ENCODE measurements around the gene CRB2.

The CRB2 gene

GRCh38 chr9:123355761-123356431, at the start of gene CRB2:
Gene CRB2, plus strand, starts transcription at chr9:123356197. Its CDS starts 64 bp downstream, at chr9:123356261.
- DNase-seq (ENCODE audit: low read depth): no peak

- no peak for DNase-seq (ENCODE audit: low read depth)
These were observed 46.4 kb upstream of the CRB2 start for GRCh38 chr9:123309611-123310010.

GRCh38 chr9:123310551-123311249, 45.3 kb upstream of the CRB2 start:
- DNase-seq (ENCODE audit: low read depth): no peak

GRCh38 chr9:123311250-123311752, 44.7 kb upstream of the CRB2 start:
- DNase-seq (ENCODE audit: low read depth): no peak

GRCh38 chr9:123312306-123312877, 43.6 kb upstream of the CRB2 start:
- DNase-seq (ENCODE audit: low read depth): no peak

- no peak for DNase-seq (ENCODE audit: low read depth)
These were observed 41.4 kb upstream of the CRB2 start for GRCh38 chr9:123314617-123315016.

- no peak for DNase-seq (ENCODE audit: low read depth)
These were observed 40.4 kb upstream of the CRB2 start for GRCh38 chr9:123315635-123316034.

GRCh38 chr9:123316053-123316718, 39.8 kb upstream of the CRB2 start:
- no peak for DNase-seq (ENCODE audit: low read depth)

- DNase-seq (ENCODE audit: low read depth): no peak
These were observed 37.8 kb upstream of the CRB2 start for GRCh38 chr9:123318202-123318601.

- no peak for DNase-seq (ENCODE audit: low read depth)
These were observed 37.0 kb upstream of the CRB2 start for GRCh38 chr9:123318961-123319421.

GRCh38 chr9:123319541-123320339, 36.3 kb upstream of the CRB2 start:
- no peak for DNase-seq (ENCODE audit: low read depth)

- no peak for DNase-seq (ENCODE audit: low read depth)
These were observed 35.2 kb upstream of the CRB2 start for GRCh38 chr9:123320814-123321213.

- no peak for DNase-seq (ENCODE audit: low read depth)
These were observed 34.3 kb upstream of the CRB2 start for GRCh38 chr9:123321616-123322272.

GRCh38 chr9:123322273-123323195, 33.5 kb upstream of the CRB2 start:
- DNase-seq (ENCODE audit: low read depth): peak; percentile 47

- DNase-seq (ENCODE audit: low read depth): no peak
These were observed 32.6 kb upstream of the CRB2 start for GRCh38 chr9:123323196-123324013.

GRCh38 chr9:123324767-123325183, 31.2 kb upstream of the CRB2 start:
- no peak for DNase-seq (ENCODE audit: low read depth)

- no peak for DNase-seq (ENCODE audit: low read depth)
These were observed 29.8 kb upstream of the CRB2 start for GRCh38 chr9:123326187-123326586.

GRCh38 chr9:123326662-123327093, 29.3 kb upstream of the CRB2 start:
- DNase-seq (ENCODE audit: low read depth): no peak

GRCh38 chr9:123327697-123328100, 28.3 kb upstream of the CRB2 start:
- DNase-seq (ENCODE audit: low read depth): no peak
